Osteoblast (primary cell): Measurements from ENCODE around the gene SLC39A12. TPM values are rescaled to one million over a fixed set of nuclear protein-coding genes. Genes with fewer than 3 reads are reported as not detected.
"Not testable (repeated sequence)": the region's sequence is repeated elsewhere in the genome, so short reads cannot be mapped to it uniquely, and the experiment has no call there.

Experiments
- DNase-seq: peaks from one replicate; pipeline ENCODE4 v3.0.0; 2011; ENCODE audit warnings: low spot score, mixed read lengths; ENCODE audit not compliant: insufficient read length; ENCODE audit errors: missing footprints
- H2AFZ ChIP-seq: 2 replicates; pipeline ENCODE4 v1.6.0; 2011; ENCODE audit warnings: mild to moderate bottlenecking, low read length
- H3K27ac ChIP-seq: 2 replicates; pipeline ENCODE4 v1.5.1; 2011; ENCODE audit warnings: mild to moderate bottlenecking, low read depth, low read length, moderate library complexity
- H3K27me3 ChIP-seq: 2 replicates; pipeline ENCODE4 v1.6.0; 2012; ENCODE audit warnings: mild to moderate bottlenecking, control low read depth, inconsistent platforms, low read length, moderate library complexity; ENCODE audit not compliant: insufficient read depth
- H3K36me3 ChIP-seq: 2 replicates; pipeline ENCODE4 v1.5.1; 2011; ENCODE audit warnings: mild to moderate bottlenecking, low read length, control low read depth, moderate library complexity; ENCODE audit not compliant: insufficient read depth
- H3K4me1 ChIP-seq: 2 replicates; pipeline ENCODE4 v1.5.1; 2011; ENCODE audit warnings: mild to moderate bottlenecking, low read length, control low read depth, moderate library complexity; ENCODE audit not compliant: insufficient read depth
- H3K4me2 ChIP-seq: 2 replicates; pipeline ENCODE4 v1.6.0; 2011; ENCODE audit warnings: mild to moderate bottlenecking, low read length; ENCODE audit not compliant: insufficient read depth
- H3K4me3 ChIP-seq: fragments of 200-600 bp; sonication (generic); 3 replicates; pipeline ENCODE4 v1.5.1; 2012; ENCODE audit warnings: mild to moderate bottlenecking, low read length, inconsistent platforms; ENCODE audit not compliant: insufficient read depth
- H3K79me2 ChIP-seq: 2 replicates; pipeline ENCODE4 v1.6.0; 2012; ENCODE audit warnings: mild to moderate bottlenecking, low read length, control low read depth, inconsistent platforms; ENCODE audit not compliant: insufficient read depth
- H3K9me3 ChIP-seq: 2 replicates; pipeline ENCODE4 v1.5.1; 2011; ENCODE audit warnings: low read depth, low read length, control low read depth
- H4K20me1 ChIP-seq: 2 replicates; pipeline ENCODE4 v1.6.0; 2012; ENCODE audit warnings: mild to moderate bottlenecking, low read length, control low read depth; ENCODE audit not compliant: insufficient read depth
- CTCF ChIP-seq: IDR thresholded peaks from 2 replicates; pipeline ENCODE4 v1.5.1; 2011; ENCODE audit warnings: mild to moderate bottlenecking, low read depth, low read length, moderate library complexity; ENCODE audit errors: extremely low read depth
- total RNA-seq: library from RNA; depleted of rRNA; stranded (reverse); fragments of >200 nt; gene quantifications from 2 replicates; pipeline ENCODE4 v1.2.3, GENCODE V29; 2012

Gene SLC39A12
- total RNA-seq, 1 donor, result not detected

DNA sequence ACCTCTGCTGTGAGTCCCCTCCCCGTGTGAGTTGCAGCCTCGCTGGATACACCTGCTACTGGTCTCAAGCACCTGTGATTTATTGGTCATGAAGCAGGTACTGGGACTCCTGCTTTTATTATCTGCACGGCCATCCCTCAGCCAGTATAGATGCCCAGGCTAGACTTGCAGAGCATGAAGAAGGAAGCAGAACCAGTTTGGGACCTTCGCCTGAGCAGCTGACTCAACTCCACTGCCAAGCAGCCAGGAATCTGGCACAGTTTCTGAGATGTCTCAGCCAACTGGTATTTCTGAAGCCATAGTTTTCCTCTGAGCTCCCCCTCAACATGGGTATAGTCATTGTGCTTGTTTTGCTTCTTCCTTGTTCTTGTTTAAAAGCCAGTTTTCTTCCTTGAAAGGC is 28.0 kb upstream of the SLC39A12 start:
- Histone ChIP-seq H3K9me3 (no peaks in the 10 kb centered on the region), H3K36me3 (no peaks in the 10 kb centered on the region), H3K4me1 (peaks cover 18% of the 10 kb centered on the region), H3K27me3 (no peaks in the 10 kb centered on the region), H3K27ac (peak overlapping the region; percentile 74), H2AFZ (peak overlapping the region; percentile 82), H3K4me2 (peak overlapping the region; percentile 78), H3K79me2 (no peaks in the 10 kb centered on the region), H4K20me1 (no peaks in the 10 kb centered on the region), H3K4me3 (peak overlapping the region; percentile 46)
- TF ChIP-seq CTCF, result no peak
- peak; percentile 83 for DNase-seq

- Histone ChIP-seq H3K79me2 (no peaks in the 10 kb centered on the region), H3K4me3 (no peak overlapping the region), H3K9me3 (no peaks in the 10 kb centered on the region), H3K4me2 (no peak overlapping the region), H3K27ac (no peak overlapping the region), H4K20me1 (no peaks in the 10 kb centered on the region), H3K36me3 (no peaks in the 10 kb centered on the region), H3K4me1 (no peaks in the 10 kb centered on the region), H2AFZ (no peak overlapping the region), H3K27me3 (peaks cover 3% of the 10 kb centered on the region)
- no peak for TF ChIP-seq CTCF
- DNase-seq, result no peak
These were observed 8.5 kb upstream of the SLC39A12 start for GRCh38 chr10:17943033-17943745.

DNA sequence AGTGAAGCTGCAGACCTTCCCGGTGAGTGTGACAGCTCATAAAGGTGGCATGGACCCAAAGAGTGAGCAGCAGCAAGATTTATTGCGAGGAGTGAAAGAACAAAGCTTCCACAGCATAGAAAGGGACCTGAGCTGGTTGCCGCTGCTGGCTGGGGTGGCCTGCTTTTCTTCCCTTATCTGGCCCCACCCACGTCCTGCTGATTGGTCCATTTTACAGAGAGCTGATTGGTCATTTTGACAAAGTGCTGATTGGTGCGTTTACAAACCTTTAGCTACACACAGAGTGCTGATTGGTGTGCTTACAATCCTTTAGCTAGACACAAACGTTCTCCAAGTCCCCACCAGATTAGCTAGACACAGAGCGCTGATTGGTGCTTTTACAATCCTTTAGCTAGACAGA is 1.4 kb upstream of the SLC39A12 start:
- not testable (repeated sequence) for H3K36me3 ChIP-seq, H3K27me3 ChIP-seq, H2AFZ ChIP-seq, DNase-seq, H3K27ac ChIP-seq, H3K9me3 ChIP-seq, H4K20me1 ChIP-seq, H3K4me3 ChIP-seq, H3K4me2 ChIP-seq, H3K79me2 ChIP-seq
- H3K4me1 ChIP-seq, result peaks cover 15% of the 10 kb centered on the region

DNA sequence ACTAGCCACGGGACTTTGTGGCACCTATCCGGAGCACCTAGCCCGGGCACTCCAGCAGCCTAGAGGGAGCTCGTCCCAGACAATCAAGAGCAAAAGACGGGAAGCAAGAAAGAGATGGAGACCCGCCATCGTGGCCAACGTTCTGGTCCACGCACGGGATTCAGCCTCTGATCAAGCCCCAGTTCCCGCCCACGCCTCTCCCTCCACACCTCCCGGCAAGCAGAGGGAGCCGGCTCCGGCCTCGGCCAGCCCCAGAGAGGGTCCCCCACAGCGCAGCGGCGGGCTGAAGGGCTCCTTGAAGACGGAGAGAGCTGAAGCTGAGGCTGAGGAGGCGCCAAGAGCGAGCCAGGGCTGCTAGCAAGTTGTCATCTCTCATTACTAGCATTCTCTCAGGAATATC is 992 bp upstream of the SLC39A12 start:
- H3K27me3 ChIP-seq, result no peaks in the 10 kb centered on the region
- H2AFZ ChIP-seq, result no peak overlapping the region
- H3K27ac ChIP-seq, result no peak overlapping the region
- no peak for TF ChIP-seq CTCF
- H3K4me3 ChIP-seq, result no peak overlapping the region
- no peak overlapping the region for H3K4me2 ChIP-seq
- H3K36me3 ChIP-seq, result no peaks in the 10 kb centered on the region
- no peaks in the 10 kb centered on the region for H3K9me3 ChIP-seq
- no peak for DNase-seq
- H3K79me2 ChIP-seq, result no peaks in the 10 kb centered on the region
- H4K20me1 ChIP-seq, result no peaks in the 10 kb centered on the region
- H3K4me1 ChIP-seq, result peaks cover 15% of the 10 kb centered on the region

DNA sequence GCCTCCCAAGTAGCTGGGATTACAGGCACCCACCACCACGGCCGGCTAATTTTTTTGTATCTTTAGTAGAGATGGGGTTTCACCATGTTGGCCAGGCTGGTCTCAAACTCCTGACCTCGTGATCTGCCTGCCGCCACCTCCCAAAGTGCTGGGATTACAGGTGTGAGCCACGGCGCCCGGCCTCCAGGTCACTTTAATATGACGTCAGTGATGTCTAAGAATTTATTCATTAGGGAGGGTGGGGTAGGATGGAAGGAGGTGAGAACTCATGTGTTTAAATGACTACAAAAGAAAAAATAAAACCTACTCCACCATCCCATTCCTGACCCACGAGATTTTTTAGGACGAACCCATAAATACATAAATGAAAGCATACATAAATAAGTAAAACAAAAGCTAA is 2.7 kb downstream of the SLC39A12 start:
- not testable (repeated sequence) for H3K79me2 ChIP-seq, H3K36me3 ChIP-seq, H3K4me2 ChIP-seq, H3K27me3 ChIP-seq, H3K27ac ChIP-seq, H3K4me3 ChIP-seq, H4K20me1 ChIP-seq, H3K9me3 ChIP-seq, H2AFZ ChIP-seq, DNase-seq
- peaks cover 15% of the 10 kb centered on the region for H3K4me1 ChIP-seq
